ENCODE results near the gene SELENBP1. TPM values are rescaled to one million over a fixed set of nuclear protein-coding genes. Genes with fewer than 3 reads are reported as not detected.
A peak's percentile ranks its signal among the peaks of the same experiment; 100 is the strongest.

The SELENBP1 gene
- total and polyA plus RNA-seq, 3 donors from 2014 or later, result 13.0 to 31.8 (median 15.1) TPM

DNA sequence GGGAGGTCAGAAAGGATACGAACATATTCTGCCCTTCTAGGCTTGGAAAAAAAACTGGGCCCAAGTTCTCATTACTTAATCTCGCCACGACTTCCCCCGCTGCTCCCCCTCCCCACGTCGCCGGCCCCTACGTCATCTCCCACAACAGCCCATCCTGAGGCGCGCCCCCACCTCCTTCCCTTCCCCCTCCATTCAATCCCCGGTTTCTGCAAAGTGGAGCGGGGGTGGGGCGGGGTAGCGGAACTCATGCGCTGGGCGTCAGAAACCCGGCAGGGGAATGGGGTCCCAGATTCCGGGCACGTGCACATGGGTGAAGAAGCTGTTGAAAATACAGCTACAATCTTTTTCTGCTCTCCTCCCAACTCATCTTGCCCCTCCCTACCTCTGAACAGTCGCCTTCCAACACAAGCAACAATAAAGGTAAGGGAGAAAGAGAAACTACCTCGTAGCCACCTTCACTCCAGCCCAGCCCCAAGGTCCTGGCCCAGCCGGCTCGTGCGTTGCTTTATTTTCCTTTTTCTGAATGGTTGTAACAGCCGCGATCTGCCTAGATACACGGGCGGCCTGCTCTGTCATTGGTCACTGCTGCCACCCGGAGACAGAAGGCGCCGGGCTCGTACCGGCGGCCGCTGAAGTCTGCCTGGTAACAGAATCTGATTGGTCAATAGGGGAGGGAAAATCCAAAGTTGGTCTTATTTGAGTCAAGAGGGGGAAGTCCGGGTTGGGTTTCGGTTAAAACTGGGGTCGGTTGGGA lies 25.6 kb downstream of the SELENBP1 start, which contains the start of gene RFX5:
TSS of gene RFX5 (minus strand) at position 484 of the 754 bp plus-strand sequence. CDS start 932 bp downstream, outside the sequence.
- H3K27ac ChIP-seq, result peak within 1 kb of the TSS; percentile 81 to 90
- H3K4me1 ChIP-seq, result peaks cover 15% of the 10 kb centered on the region
- no peaks in the 10 kb centered on the region for H3K36me3 ChIP-seq (ENCODE audit: low read depth, missing control alignments)
- H3K4me3 ChIP-seq, result peak within 1 kb of the TSS; percentile 58 to 73
- H3K9me3 ChIP-seq, result no peaks in the 10 kb centered on the region
- intact Hi-C loops (cut with DNase I; ENCODE audit: low total_unique reads), result loop anchor here (5.0 kb wide), 1 partner anchor 155 kb away; the partner anchor contains the start of gene VPS72
- peak; percentile 98 for DNase-seq
- no peak for TF ChIP-seq POLR2A (IDR thresholded peaks at IDR 0.05)
- TF ChIP-seq, protein P1, sequence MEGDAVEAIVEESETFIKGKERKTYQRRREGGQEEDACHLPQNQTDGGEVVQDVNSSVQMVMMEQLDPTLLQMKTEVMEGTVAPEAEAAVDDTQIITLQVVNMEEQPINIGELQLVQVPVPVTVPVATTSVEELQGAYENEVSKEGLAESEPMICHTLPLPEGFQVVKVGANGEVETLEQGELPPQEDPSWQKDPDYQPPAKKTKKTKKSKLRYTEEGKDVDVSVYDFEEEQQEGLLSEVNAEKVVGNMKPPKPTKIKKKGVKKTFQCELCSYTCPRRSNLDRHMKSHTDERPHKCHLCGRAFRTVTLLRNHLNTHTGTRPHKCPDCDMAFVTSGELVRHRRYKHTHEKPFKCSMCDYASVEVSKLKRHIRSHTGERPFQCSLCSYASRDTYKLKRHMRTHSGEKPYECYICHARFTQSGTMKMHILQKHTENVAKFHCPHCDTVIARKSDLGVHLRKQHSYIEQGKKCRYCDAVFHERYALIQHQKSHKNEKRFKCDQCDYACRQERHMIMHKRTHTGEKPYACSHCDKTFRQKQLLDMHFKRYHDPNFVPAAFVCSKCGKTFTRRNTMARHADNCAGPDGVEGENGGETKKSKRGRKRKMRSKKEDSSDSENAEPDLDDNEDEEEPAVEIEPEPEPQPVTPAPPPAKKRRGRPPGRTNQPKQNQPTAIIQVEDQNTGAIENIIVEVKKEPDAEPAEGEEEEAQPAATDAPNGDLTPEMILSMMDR (IDR thresholded peaks at IDR 0.05), result no peak
- 1% methylated on average over 38 of the region's 38 CpGs for WGBS, 2 donors
- H3K27me3 ChIP-seq, result no peaks in the 10 kb centered on the region

DNA sequence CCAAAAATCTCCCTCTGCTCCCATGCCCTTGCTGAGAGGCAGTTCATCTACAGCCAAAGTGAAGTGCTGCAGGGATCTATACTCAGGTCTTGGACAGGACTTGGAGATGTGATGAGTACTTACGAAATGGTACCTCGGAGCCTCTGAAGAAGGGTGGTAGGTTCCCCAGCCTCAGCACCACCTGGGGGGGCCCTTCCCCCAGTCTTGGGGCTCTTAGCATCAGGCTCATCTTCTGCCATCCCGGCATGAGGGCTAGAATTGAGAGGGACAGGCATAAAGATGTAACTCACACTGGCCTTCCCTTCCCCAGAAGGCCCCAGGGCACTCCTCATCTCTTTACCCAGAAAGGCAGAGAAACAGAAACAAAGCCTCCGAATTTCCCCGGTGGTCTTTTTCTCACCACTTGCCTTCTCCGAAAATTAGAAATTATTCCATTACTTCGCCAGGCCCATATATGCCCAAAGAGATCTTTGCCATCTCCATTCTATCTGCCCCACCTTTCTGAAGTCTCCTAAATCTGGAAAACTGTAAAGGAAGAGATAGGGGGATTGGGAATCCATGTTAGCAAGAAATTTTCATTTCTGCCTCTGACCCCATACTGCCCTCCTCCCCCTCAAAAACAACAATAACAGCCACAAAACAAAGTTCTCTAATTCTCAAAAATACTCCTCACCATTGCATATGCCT lies 26.3 kb downstream of the SELENBP1 start:
- DNase-seq, result no peak
- 24 to 40% methylated on average over 7 of the region's 7 CpGs for WGBS, 2 donors

DNA sequence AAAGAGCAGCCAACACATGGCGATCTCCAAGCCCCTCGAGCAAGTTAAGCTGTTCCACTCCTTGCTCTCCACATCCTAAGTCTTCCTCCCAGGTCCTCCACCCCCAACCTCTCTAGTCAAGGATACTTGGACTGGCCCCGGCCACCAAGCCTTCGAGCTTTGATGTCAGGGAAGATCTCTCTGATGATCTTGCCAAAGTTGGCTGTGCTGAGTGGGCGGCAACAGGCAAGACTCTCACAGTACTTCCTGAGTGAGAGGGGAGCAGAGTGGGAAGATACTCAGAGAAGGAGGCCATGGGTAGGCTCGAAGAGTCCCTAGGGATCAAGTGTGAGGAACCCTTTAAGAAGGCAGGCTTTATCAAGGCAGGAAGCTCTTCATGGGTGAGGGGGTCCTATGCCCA lies 28.2 kb downstream of the SELENBP1 start:
- DNase-seq, result no peak
- 79 to 87% methylated on average over 6 of the region's 6 CpGs for WGBS, 2 donors
- TF ChIP-seq, protein P1 (IDR thresholded peaks at IDR 0.05), result no peak
- no peak for TF ChIP-seq POLR2A (IDR thresholded peaks at IDR 0.05)
- no peak overlapping the region for H3K4me3 ChIP-seq
- H3K4me1 ChIP-seq, result peaks cover 15% of the 10 kb centered on the region
- intact Hi-C loops (cut with DNase I; ENCODE audit: low total_unique reads), result no loop called here
- H3K27ac ChIP-seq, result no peak overlapping the region
- no peaks in the 10 kb centered on the region for H3K27me3 ChIP-seq
- no peaks in the 10 kb centered on the region for H3K9me3 ChIP-seq
- H3K36me3 ChIP-seq (ENCODE audit: low read depth, missing control alignments), result no peaks in the 10 kb centered on the region

More for the DNA sequence above, 26.3 kb downstream of the SELENBP1 start:
- no peaks in the 10 kb centered on the region for H3K9me3 ChIP-seq
- H3K4me1 ChIP-seq, result peaks cover 15% of the 10 kb centered on the region
- no peaks in the 10 kb centered on the region for H3K27me3 ChIP-seq
- no peak for TF ChIP-seq POLR2A (IDR thresholded peaks at IDR 0.05)
- TF ChIP-seq, protein P1 (IDR thresholded peaks at IDR 0.05), result no peak
- peak overlapping the region; percentile 81 to 90 for H3K27ac ChIP-seq
- no peaks in the 10 kb centered on the region for H3K36me3 ChIP-seq (ENCODE audit: low read depth, missing control alignments)
- intact Hi-C loops (cut with DNase I; ENCODE audit: low total_unique reads), result loop anchor here (5.0 kb wide), 1 partner anchor 154 kb away; the partner anchor contains the start of gene VPS72
- H3K4me3 ChIP-seq, result peak overlapping the region; percentile 58 to 73

DNA sequence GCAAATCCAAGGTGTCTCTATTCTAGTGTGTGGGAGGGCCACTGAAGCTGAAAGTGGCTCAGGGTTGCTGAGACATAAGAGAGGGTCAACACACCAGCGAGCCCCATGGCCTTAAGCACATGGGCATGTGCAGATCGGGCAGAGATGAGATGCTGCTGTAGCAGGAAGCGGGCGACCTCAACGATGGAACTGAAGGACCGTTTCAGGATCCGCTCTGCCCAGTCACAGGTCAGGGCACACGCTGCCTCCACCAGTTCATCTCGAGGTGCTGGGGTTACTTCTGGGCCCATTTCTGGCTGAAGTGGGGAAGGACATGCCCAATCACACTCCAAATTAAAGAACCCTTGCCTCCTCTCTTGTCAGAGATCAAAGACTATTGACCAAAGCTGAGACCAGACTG lies 28.9 kb downstream of the SELENBP1 start:
- DNase-seq, result no peak
- peaks cover 15% of the 10 kb centered on the region for H3K4me1 ChIP-seq
- TF ChIP-seq, protein P1 (IDR thresholded peaks at IDR 0.05), result no peak
- TF ChIP-seq POLR2A (IDR thresholded peaks at IDR 0.05), result no peak
- no peak overlapping the region for H3K4me3 ChIP-seq
- no peaks in the 10 kb centered on the region for H3K36me3 ChIP-seq (ENCODE audit: low read depth, missing control alignments)
- WGBS, 2 donors, result 76 to 79% methylated on average over 8 to 9 of the region's 9 CpGs
- H3K27me3 ChIP-seq, result no peaks in the 10 kb centered on the region
- H3K27ac ChIP-seq, result no peak overlapping the region
- no peaks in the 10 kb centered on the region for H3K9me3 ChIP-seq
- intact Hi-C loops (cut with DNase I; ENCODE audit: low total_unique reads), result no loop called here

All from testis (tissue), 3 donors.